ENCODE results near the gene RAPGEF1.

DNA sequence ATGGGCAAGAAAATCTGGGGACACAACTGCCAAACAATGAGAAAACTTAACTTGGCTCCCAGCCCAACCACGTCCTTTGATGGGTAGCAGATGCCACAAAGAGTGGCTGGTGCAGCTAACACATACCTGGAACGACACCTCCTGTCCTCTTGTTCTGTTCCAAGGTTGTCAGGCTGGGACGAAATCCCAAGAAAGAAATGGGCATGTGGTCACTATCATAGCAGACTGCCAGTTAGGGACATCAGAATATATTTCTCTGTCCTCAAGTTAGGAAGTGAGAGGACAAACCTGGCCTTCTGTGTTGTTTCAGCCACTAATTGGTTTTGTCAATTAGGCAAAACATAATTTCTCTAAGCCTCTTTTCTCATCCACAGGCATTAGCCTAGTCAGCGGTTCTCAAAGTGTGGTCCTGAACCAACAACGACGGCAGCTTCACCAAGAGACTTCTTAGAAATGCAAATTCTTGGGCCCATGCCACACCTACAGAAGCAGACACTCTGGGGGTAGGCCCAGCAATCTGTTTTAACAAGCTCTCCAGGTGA, 63.4 kb downstream of the RAPGEF1 start:
- TF ChIP-seq ESRRA (IDR thresholded peaks at IDR 0.05; ENCODE audit: borderline replicate concordance, low read length) (no peak), POLR2A (IDR thresholded peaks at IDR 0.05; ENCODE audit: low read length) (no peak), MAFK (IDR thresholded peaks at IDR 0.05; ENCODE audit: partially characterized antibody) (peak; percentile 53), ZSCAN20 (CRISPR knock-in tag; IDR thresholded peaks at IDR 0.05) (no peak)
- TF ChIP-seq, protein P1, sequence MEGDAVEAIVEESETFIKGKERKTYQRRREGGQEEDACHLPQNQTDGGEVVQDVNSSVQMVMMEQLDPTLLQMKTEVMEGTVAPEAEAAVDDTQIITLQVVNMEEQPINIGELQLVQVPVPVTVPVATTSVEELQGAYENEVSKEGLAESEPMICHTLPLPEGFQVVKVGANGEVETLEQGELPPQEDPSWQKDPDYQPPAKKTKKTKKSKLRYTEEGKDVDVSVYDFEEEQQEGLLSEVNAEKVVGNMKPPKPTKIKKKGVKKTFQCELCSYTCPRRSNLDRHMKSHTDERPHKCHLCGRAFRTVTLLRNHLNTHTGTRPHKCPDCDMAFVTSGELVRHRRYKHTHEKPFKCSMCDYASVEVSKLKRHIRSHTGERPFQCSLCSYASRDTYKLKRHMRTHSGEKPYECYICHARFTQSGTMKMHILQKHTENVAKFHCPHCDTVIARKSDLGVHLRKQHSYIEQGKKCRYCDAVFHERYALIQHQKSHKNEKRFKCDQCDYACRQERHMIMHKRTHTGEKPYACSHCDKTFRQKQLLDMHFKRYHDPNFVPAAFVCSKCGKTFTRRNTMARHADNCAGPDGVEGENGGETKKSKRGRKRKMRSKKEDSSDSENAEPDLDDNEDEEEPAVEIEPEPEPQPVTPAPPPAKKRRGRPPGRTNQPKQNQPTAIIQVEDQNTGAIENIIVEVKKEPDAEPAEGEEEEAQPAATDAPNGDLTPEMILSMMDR (IDR thresholded peaks at IDR 0.05), result no peak
- TF ChIP-seq, protein P2, sequence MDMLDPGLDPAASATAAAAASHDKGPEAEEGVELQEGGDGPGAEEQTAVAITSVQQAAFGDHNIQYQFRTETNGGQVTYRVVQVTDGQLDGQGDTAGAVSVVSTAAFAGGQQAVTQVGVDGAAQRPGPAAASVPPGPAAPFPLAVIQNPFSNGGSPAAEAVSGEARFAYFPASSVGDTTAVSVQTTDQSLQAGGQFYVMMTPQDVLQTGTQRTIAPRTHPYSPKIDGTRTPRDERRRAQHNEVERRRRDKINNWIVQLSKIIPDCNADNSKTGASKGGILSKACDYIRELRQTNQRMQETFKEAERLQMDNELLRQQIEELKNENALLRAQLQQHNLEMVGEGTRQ (IDR thresholded peaks at IDR 0.05), result no peak
- TF ChIP-seq, protein P3, sequence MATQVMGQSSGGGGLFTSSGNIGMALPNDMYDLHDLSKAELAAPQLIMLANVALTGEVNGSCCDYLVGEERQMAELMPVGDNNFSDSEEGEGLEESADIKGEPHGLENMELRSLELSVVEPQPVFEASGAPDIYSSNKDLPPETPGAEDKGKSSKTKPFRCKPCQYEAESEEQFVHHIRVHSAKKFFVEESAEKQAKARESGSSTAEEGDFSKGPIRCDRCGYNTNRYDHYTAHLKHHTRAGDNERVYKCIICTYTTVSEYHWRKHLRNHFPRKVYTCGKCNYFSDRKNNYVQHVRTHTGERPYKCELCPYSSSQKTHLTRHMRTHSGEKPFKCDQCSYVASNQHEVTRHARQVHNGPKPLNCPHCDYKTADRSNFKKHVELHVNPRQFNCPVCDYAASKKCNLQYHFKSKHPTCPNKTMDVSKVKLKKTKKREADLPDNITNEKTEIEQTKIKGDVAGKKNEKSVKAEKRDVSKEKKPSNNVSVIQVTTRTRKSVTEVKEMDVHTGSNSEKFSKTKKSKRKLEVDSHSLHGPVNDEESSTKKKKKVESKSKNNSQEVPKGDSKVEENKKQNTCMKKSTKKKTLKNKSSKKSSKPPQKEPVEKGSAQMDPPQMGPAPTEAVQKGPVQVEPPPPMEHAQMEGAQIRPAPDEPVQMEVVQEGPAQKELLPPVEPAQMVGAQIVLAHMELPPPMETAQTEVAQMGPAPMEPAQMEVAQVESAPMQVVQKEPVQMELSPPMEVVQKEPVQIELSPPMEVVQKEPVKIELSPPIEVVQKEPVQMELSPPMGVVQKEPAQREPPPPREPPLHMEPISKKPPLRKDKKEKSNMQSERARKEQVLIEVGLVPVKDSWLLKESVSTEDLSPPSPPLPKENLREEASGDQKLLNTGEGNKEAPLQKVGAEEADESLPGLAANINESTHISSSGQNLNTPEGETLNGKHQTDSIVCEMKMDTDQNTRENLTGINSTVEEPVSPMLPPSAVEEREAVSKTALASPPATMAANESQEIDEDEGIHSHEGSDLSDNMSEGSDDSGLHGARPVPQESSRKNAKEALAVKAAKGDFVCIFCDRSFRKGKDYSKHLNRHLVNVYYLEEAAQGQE (IDR thresholded peaks at IDR 0.05), result no peak
